ENCODE measurements around the gene SHLD1.
"Not testable (repeated sequence)": the region's sequence is repeated elsewhere in the genome, so short reads cannot be mapped to it uniquely, and the experiment has no call there.

SHLD1 gene

GRCh38 chr20:5749952-5750779 lies at the start of gene SHLD1:
Gene SHLD1, plus strand, starts transcription at chr20:5750401. Its CDS starts 22,465 bp downstream, at chr20:5772866.
- peak; percentile 80 for DNase-seq
- ATAC-seq (replicated peaks): peak; percentile 98 to 99
- Mint-ChIP-seq H3K36me3 (peaks cover 2 to 9% of the 10 kb centered on the region in 2 donors), H3K4me1 (peaks cover 14 to 27% of the 10 kb centered on the region in 2 donors), H3K9me3 (no peaks in the 10 kb centered on the region), H3K27me3 (peaks cover 0 to 6% of the 10 kb centered on the region in 2 donors), H3K27ac (peak within 1 kb of the TSS; percentile 97), H3K4me3 (peak within 1 kb of the TSS; percentile 85 to 92)

- H3K4me1 Mint-ChIP-seq; H3K27me3 Mint-ChIP-seq; H3K4me3 Mint-ChIP-seq; H3K27ac Mint-ChIP-seq; ATAC-seq (replicated peaks); H3K36me3 Mint-ChIP-seq; DNase-seq; H3K9me3 Mint-ChIP-seq: not testable (repeated sequence)
These were observed 47.9 kb upstream of the SHLD1 start for GRCh38 chr20:5702339-5702738.

GRCh38 chr20:5703681-5704101 lies 46.5 kb upstream of the SHLD1 start:
- H3K9me3 Mint-ChIP-seq: no peaks in the 10 kb centered on the region
- no peaks in the 10 kb centered on the region for H3K4me1 Mint-ChIP-seq
- H3K27ac Mint-ChIP-seq: no peak overlapping the region
- H3K27me3 Mint-ChIP-seq: peaks cover 6 to 7% of the 10 kb centered on the region in 2 donors
- no peak for DNase-seq
- ATAC-seq (replicated peaks): no peak
- H3K36me3 Mint-ChIP-seq: no peaks in the 10 kb centered on the region
- H3K4me3 Mint-ChIP-seq: no peak overlapping the region

- ATAC-seq (replicated peaks): no peak
- Mint-ChIP-seq H3K36me3 (no peaks in the 10 kb centered on the region), H3K27ac (no peak overlapping the region), H3K27me3 (peaks cover 6 to 7% of the 10 kb centered on the region in 2 donors), H3K4me1 (no peaks in the 10 kb centered on the region), H3K9me3 (no peaks in the 10 kb centered on the region), H3K4me3 (no peak overlapping the region)
- no peak for DNase-seq
These were observed 44.4 kb upstream of the SHLD1 start for GRCh38 chr20:5705827-5706226.

- ATAC-seq (replicated peaks) (no peak), DNase-seq (no peak)
- H3K27me3 Mint-ChIP-seq: peaks cover 6 to 7% of the 10 kb centered on the region in 2 donors
- H3K4me3 Mint-ChIP-seq: no peak overlapping the region
- no peaks in the 10 kb centered on the region for H3K36me3 Mint-ChIP-seq
- no peak overlapping the region for H3K27ac Mint-ChIP-seq
- H3K4me1 Mint-ChIP-seq: no peaks in the 10 kb centered on the region
- no peaks in the 10 kb centered on the region for H3K9me3 Mint-ChIP-seq
These were observed 43.4 kb upstream of the SHLD1 start for GRCh38 chr20:5706797-5707196.

DNA sequence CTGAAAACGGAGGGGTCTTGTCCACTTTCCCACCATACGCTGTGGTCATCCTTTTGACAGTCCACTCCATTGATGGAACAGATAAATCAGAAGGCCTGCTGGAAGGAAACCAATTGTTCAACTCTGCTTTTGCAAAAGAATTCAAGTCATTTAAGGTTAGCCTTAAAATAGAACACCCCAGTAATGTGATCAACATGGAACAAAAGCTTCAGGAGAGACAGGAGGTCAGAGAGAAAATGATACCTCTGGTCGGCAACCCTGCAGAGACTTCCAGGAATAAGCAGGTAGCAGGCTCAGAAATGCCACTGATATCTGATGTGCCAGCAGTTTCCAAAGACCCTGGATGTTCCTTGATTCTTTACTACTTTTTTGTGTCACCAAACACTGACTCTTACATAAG lies 39.6 kb upstream of the SHLD1 start:
- Mint-ChIP-seq H3K9me3 (peaks cover 0 to 2% of the 10 kb centered on the region in 2 donors), H3K27ac (no peak overlapping the region), H3K27me3 (peaks cover 6 to 16% of the 10 kb centered on the region in 2 donors), H3K36me3 (peaks cover 0 to 2% of the 10 kb centered on the region in 2 donors), H3K4me1 (peaks cover 10 to 13% of the 10 kb centered on the region in 2 donors), H3K4me3 (no peak overlapping the region)
- ATAC-seq (replicated peaks) (no peak), DNase-seq (no peak)

DNA sequence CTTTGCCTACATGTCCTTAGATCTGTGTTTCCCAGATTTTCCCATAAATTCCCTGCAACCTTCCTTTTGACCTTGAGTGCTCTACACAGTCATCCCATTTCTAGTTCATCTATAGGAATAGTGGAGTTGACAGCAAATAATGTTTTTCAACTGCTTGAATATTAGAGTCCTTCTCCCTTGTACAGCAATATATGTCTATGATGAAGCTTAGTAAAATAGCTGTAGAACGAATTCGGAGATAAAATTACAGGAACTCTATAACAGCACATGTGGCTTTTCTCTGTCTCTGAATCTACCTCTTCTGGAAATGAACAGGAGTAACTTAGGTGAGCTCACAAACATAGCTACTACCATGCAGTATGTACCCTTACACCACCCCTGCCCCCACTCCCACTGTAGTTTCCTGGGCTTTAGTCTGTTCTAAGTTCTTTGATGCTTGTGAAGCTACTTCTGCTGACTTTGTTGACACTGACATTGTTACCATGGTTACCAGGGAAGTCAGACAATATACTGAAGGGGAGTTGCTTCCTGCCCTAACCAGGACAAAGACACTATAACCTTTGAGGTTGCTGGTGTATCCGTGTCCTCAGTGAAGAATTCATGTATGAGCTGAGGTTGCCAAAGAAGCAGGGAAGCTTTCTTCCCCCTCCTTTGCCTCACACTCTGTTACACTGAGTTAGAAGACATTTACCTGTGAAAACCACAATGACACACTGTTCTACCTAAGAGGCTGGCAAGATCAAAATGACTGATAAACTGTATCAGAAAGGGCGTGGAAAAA lies 35.8 kb upstream of the SHLD1 start:
- DNase-seq (no peak), ATAC-seq (replicated peaks) (peak; percentile 75 to 89)
- Mint-ChIP-seq H3K4me3 (no peak overlapping the region), H3K9me3 (peaks cover 0 to 3% of the 10 kb centered on the region in 2 donors), H3K27me3 (peaks cover 18 to 21% of the 10 kb centered on the region in 2 donors), H3K27ac (peak overlapping the region; percentile 68), H3K4me1 (peaks cover 14 to 22% of the 10 kb centered on the region in 2 donors), H3K36me3 (peaks cover 0 to 2% of the 10 kb centered on the region in 2 donors)

DNA sequence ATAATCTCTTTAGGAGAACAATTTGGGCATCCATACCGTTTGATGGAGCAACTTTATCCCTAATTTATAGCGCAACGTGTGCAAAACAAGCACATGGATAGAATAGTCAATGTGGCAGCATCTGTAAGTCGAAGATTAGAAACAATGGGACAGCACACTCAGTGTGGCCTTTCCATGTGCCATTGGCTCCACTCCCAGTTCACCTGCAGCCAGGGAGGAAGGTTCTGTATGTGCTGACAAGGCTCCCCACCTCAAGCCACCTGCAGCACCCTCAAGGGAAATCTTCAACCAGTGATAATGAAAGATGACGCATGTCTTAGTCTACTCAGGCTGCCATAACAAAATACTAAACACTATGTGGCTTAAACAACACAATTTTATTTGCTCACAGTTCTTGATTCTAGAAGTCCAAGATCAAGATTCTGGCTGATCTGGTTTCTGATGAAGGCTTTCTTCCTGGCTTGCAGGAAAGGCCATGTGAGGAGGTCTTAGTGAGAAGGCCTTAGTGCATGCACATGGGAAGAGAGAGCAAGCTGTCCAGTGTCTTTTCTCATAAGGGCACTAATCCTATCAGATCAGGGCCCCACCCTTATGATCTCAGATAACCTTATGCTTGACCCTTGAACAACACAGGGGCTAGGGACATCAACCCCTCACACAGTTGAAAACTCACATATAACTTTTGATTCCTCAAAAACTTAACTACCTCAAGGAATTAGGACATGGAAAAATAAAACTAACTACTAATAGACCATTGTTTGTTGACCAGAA lies 34.9 kb upstream of the SHLD1 start:
- Mint-ChIP-seq H3K9me3 (peaks cover 0 to 3% of the 10 kb centered on the region in 2 donors), H3K4me1 (peaks cover 14 to 24% of the 10 kb centered on the region in 2 donors), H3K4me3 (no peak overlapping the region), H3K27me3 (peaks cover 26% of the 10 kb centered on the region in 2 donors), H3K27ac (peak overlapping the region; percentile 1), H3K36me3 (peaks cover 0 to 2% of the 10 kb centered on the region in 2 donors)
- DNase-seq (no peak), ATAC-seq (replicated peaks) (no peak)

DNA sequence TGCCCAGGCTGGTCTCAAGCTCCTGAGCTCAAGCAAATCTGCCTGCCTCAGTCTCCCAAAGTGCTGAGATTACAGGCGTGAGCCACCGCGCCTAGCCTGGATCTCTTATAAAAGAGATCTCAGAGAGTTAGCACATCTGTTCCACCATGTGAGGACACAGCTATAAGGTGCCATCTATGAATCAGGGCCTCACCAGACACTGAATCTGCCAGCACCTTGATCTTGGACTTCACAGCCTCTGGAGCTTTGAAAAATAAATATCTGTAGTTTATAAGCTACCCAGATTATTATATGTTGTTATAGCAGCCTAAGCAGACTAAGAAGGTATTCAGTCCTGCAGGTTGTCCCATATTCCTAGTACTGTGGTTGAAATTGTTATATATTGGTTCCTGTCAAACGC lies 33.2 kb upstream of the SHLD1 start:
- H3K4me1 Mint-ChIP-seq: peaks cover 14 to 24% of the 10 kb centered on the region in 2 donors
- no peak for ATAC-seq (replicated peaks)
- peaks cover 0 to 3% of the 10 kb centered on the region in 2 donors for H3K9me3 Mint-ChIP-seq
- no peak for DNase-seq
- H3K27ac Mint-ChIP-seq: no peak overlapping the region
- H3K4me3 Mint-ChIP-seq: no peak overlapping the region
- peaks cover 0 to 2% of the 10 kb centered on the region in 2 donors for H3K36me3 Mint-ChIP-seq
- peaks cover 26 to 27% of the 10 kb centered on the region in 2 donors for H3K27me3 Mint-ChIP-seq

DNA sequence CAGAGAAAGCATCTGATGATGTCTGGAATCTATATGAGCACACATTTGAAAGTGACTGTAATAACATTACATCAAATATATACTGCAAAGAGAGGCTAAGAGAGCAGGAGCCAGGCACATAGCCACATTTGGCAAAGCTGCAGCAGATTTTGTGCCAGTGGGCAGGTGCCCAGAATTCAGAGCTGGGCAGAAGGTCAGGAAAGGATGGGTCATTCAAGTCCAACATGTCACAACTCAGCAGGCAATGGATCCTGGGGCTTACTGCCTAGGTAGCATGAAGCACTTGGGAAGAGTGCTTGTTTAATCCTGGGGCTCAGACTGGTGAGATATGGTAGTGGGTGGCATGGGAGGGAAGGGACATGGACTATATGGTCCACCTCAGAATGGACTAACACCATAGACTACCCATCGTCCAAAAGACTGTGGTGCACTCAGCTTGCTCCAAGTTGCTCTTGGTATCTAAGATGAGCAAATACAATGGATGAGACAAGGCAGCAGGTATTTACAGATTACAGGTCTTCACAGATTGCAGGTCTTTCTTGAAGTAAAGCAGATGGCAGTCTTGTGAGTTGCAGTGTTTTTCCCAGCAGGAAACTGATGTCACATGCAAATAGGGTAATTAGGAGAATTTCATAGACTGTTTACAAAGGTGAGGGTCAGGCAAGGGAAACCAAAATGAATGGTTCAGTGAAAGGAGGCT lies 31.2 kb upstream of the SHLD1 start:
- Mint-ChIP-seq H3K36me3 (peaks cover 0 to 2% of the 10 kb centered on the region in 2 donors), H3K9me3 (peaks cover 0 to 3% of the 10 kb centered on the region in 2 donors), H3K4me1 (peaks cover 12 to 23% of the 10 kb centered on the region in 2 donors), H3K27ac (peak overlapping the region; percentile 68), H3K4me3 (no peak overlapping the region), H3K27me3 (peaks cover 21% of the 10 kb centered on the region in 2 donors)
- DNase-seq (no peak), ATAC-seq (replicated peaks) (no peak)

DNA sequence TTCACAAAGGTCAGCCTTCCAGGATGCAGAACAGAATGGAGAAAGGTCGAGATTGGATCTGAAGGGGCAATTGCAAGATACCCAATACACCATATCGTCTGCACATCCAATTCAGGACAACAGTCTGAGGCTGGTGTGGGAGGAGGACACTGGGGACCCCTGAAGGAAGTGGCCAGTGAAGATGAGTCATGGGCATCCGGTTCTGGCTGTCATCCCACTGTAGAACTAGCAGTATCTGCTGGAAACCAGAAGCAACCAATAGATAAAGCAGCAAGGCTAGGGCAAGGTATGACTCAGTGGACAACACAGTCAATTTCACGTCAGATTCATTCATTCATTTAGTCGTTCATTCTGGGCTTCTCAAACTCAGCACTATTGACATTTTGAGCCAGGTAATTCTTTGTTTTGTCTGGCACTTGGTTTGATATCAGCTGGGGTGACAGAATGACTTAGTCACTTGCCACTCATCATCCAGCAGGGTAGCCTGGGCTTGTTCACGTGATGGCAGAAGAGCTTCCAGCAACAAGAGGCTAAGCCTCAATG lies 30.3 kb upstream of the SHLD1 start:
- Mint-ChIP-seq H3K4me3 (no peak overlapping the region), H3K27ac (no peak overlapping the region), H3K4me1 (peaks cover 4 to 14% of the 10 kb centered on the region in 2 donors), H3K36me3 (no peaks in the 10 kb centered on the region), H3K27me3 (peaks cover 18 to 26% of the 10 kb centered on the region in 2 donors), H3K9me3 (peaks cover 0 to 3% of the 10 kb centered on the region in 2 donors)
- ATAC-seq (replicated peaks) (no peak), DNase-seq (no peak)

GRCh38 chr20:5720696-5721095 lies 29.5 kb upstream of the SHLD1 start:
- no peak for ATAC-seq (replicated peaks)
- H3K27ac Mint-ChIP-seq: no peak overlapping the region

GRCh38 chr20:5721356-5721755 lies 28.8 kb upstream of the SHLD1 start:
- H3K9me3 Mint-ChIP-seq; H3K36me3 Mint-ChIP-seq; DNase-seq; H3K4me3 Mint-ChIP-seq; H3K27ac Mint-ChIP-seq; ATAC-seq (replicated peaks): not testable (repeated sequence)
- Mint-ChIP-seq H3K27me3 (peaks cover 18 to 26% of the 10 kb centered on the region in 2 donors), H3K4me1 (peaks cover 4 to 11% of the 10 kb centered on the region in 2 donors)

More at GRCh38 chr20:5720696-5721095, 29.5 kb upstream of the SHLD1 start:
- H3K36me3 Mint-ChIP-seq: no peaks in the 10 kb centered on the region
- DNase-seq: no peak
- H3K27me3 Mint-ChIP-seq: peaks cover 18 to 26% of the 10 kb centered on the region in 2 donors
- H3K9me3 Mint-ChIP-seq: peaks cover 0 to 1% of the 10 kb centered on the region in 2 donors
- no peak overlapping the region for H3K4me3 Mint-ChIP-seq
- peaks cover 4 to 11% of the 10 kb centered on the region in 2 donors for H3K4me1 Mint-ChIP-seq

Data from stimulated activated naive B cell treated with anti-CD40 and anti-IgM and Interleukin-4, amounts not matched to agents 10 μg/mL and 1 μg/mL and 100 μg/mL, for 72 hours (primary cell).